Type B pancreatic cell (in vitro differentiated cells): Measurements from ENCODE around the gene MERTK. TPM values are rescaled to one million over a fixed set of nuclear protein-coding genes. Genes with fewer than 3 reads are reported as not detected.

Experiments
- DNase-seq: peaks from one replicate; pipeline ENCODE4 v3.0.0; 2021; ENCODE audit warnings: mixed read lengths; ENCODE audit not compliant: unreplicated experiment; ENCODE audit errors: extremely low spot score
- H3K27ac Mint-ChIP-seq: 2 replicates; pipeline ENCODE4 v1.8.0; 2021; ENCODE audit warnings: mild to moderate bottlenecking, mixed read lengths
- H3K27me3 Mint-ChIP-seq: 2 replicates; pipeline ENCODE4 v1.8.0; 2021; ENCODE audit warnings: mixed read lengths
- H3K36me3 Mint-ChIP-seq: 2 replicates; pipeline ENCODE4 v1.8.0; 2021; ENCODE audit warnings: mixed read lengths
- H3K4me1 Mint-ChIP-seq: one replicate; pipeline ENCODE4 v1.8.0; 2021; ENCODE audit warnings: mixed read lengths; ENCODE audit not compliant: unreplicated experiment
- H3K4me3 Mint-ChIP-seq: 2 replicates; pipeline ENCODE4 v1.8.0; 2021; ENCODE audit warnings: mild to moderate bottlenecking, mixed read lengths
- H3K9me3 Mint-ChIP-seq: 2 replicates; pipeline ENCODE4 v1.8.0; 2021; ENCODE audit warnings: mixed read lengths
- total RNA-seq: library from RNA; stranded (reverse); gene quantifications from 2 replicates; pipeline ENCODE4 v1.2.1, GENCODE V29; 2021; ENCODE audit warnings: low replicate concordance
- TF ChIP-seq, protein P1 (sequence below): fragments of 200-600 bp; sonication (generic); conservative IDR thresholded peaks from 2 replicates; pipeline ENCODE4 v1.5.0; 2021; ENCODE audit warnings: antibody characterized with exemption, mild to moderate bottlenecking

MERTK gene
- total RNA-seq, 1 donor from 2014 or later = 25.7 TPM

DNA sequence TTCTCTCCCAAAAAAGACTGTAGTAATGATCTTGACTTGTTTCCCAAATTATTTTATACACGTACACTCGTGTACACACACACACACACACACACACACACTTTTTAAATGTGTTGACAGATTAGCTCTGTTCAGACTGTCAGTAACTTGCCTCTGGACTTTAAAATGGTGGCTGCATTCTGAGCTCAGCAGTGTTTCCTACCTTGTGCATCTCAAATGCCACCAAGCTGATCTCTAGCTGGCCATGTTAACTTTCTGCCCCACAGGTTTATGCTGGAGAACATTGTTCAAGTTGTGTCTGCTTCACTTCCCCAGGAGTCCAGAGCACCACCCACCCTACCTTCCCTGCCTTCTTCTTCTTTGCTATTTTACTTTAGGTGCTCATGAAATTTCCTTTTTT, 83.3 kb downstream of the MERTK start:
- Mint-ChIP-seq H3K4me3 (no peak overlapping the region), H3K4me1 (peaks cover 47% of the 10 kb centered on the region), H3K27me3 (no peaks in the 10 kb centered on the region), H3K36me3 (peaks cover 75% of the 10 kb centered on the region), H3K9me3 (peaks cover 9% of the 10 kb centered on the region), H3K27ac (peak overlapping the region; percentile 71)
- DNase-seq = no peak
- TF ChIP-seq, protein P1, sequence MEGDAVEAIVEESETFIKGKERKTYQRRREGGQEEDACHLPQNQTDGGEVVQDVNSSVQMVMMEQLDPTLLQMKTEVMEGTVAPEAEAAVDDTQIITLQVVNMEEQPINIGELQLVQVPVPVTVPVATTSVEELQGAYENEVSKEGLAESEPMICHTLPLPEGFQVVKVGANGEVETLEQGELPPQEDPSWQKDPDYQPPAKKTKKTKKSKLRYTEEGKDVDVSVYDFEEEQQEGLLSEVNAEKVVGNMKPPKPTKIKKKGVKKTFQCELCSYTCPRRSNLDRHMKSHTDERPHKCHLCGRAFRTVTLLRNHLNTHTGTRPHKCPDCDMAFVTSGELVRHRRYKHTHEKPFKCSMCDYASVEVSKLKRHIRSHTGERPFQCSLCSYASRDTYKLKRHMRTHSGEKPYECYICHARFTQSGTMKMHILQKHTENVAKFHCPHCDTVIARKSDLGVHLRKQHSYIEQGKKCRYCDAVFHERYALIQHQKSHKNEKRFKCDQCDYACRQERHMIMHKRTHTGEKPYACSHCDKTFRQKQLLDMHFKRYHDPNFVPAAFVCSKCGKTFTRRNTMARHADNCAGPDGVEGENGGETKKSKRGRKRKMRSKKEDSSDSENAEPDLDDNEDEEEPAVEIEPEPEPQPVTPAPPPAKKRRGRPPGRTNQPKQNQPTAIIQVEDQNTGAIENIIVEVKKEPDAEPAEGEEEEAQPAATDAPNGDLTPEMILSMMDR = no peak

DNA sequence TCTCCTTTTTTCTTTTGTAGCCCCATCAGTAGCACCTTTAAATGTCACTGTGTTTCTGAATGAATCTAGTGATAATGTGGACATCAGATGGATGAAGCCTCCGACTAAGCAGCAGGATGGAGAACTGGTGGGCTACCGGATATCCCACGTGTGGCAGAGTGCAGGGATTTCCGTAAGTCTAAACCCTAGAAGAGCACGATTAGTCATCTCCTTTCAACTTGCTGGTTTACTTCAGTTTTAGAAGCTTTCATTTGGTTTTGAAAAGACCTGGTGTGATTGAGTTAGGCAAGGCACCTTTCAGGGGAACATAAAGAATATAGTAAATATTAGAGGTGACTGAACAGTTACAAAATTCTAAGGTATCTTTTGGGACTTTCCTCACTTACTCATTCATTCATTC, 84.4 kb downstream of the MERTK start:
- Mint-ChIP-seq H3K9me3 (peaks cover 5% of the 10 kb centered on the region), H3K27me3 (no peaks in the 10 kb centered on the region), H3K27ac (peak overlapping the region; percentile 45), H3K4me1 (peaks cover 55% of the 10 kb centered on the region), H3K4me3 (peak overlapping the region; percentile 23), H3K36me3 (peaks cover 68% of the 10 kb centered on the region)
- TF ChIP-seq, protein P1 = no peak
- no peak for DNase-seq

DNA sequence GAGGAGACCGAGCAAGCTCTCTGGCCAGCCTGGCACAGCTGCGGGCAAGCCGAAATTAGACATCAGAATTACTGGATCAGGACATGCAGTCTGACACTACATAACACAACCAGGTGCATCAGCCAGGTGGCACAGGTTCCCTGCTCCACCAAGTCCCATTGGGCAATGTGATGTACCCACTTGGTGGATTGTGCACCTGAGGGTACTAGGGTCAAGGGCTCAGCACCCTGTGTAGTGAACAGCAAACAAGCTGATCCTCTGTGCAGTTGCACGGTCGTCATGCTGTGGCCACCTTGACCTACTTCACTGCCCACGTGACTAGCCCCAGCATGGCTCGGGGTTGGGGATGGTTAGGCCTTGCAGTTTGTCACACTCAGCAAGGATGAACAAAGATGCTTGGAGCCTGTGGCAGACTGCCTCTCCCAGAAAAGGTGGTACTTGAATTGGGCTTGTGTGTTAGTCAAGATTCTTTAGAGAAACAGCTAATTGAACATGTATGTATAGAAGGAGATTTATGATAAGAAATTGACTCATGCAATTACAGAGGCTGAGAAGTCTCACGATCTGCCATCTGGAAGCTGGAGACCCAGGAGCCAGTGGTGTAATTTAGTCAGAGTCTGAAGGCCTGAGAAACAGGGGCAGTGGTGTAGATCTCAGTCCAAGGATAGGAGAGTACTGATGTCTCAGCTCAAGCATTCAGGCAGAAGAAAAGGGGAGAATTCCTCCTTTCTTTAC, 85.2 kb downstream of the MERTK start:
- H3K27me3 Mint-ChIP-seq = no peaks in the 10 kb centered on the region
- H3K4me1 Mint-ChIP-seq = peaks cover 52% of the 10 kb centered on the region
- peak overlapping the region; percentile 66 for H3K4me3 Mint-ChIP-seq
- peaks cover 5% of the 10 kb centered on the region for H3K9me3 Mint-ChIP-seq
- peak overlapping the region; percentile 92 for H3K27ac Mint-ChIP-seq
- TF ChIP-seq, protein P1 = no peak
- H3K36me3 Mint-ChIP-seq = peaks cover 66% of the 10 kb centered on the region
- DNase-seq = no peak

DNA sequence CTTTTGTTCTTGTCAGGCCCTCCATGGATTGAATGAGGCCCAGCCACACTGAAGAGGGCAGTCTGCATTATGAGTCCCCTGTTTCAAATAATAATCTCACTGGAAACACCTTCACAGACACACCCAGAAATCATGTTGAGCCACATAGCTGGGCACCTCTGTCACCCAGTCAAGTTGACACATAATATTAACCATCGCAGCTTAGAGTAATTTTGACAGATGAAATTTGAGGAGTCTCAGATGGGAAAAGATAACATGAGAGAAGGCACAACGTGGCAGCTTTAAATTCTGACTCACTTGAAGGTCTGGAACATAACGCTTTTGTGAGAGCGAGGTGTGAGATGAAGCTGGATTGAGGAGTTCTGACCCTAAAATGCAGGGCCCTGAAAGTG, 85.8 kb downstream of the MERTK start:
- peak overlapping the region; percentile 92 for H3K27ac Mint-ChIP-seq
- no peaks in the 10 kb centered on the region for H3K27me3 Mint-ChIP-seq
- TF ChIP-seq, protein P1 = no peak
- H3K4me1 Mint-ChIP-seq = peaks cover 46% of the 10 kb centered on the region
- peak overlapping the region; percentile 66 for H3K4me3 Mint-ChIP-seq
- no peak for DNase-seq
- H3K36me3 Mint-ChIP-seq = peaks cover 65% of the 10 kb centered on the region
- peaks cover 5% of the 10 kb centered on the region for H3K9me3 Mint-ChIP-seq

DNA sequence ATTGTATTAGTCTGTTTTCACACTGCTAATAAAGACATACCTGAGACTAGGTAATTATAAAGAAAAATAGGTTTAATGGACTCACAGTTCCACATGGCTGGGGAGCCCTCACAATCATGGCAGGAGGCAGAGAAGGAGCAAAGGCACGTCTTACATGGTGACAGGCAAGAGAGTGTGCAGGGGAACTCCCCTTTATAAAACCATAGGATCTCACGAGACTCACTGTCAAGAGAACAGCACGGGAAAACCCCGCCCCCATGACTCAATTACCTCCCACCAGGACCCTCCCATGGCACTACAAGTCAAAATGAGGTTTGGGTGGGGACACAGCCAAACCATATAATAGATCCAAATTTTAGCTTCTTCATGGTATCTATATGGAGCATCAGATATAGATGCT, 87.1 kb downstream of the MERTK start:
- no peak overlapping the region for H3K4me3 Mint-ChIP-seq
- H3K9me3 Mint-ChIP-seq = peaks cover 5% of the 10 kb centered on the region
- peaks cover 39% of the 10 kb centered on the region for H3K4me1 Mint-ChIP-seq
- TF ChIP-seq, protein P1 = no peak
- peak overlapping the region; percentile 92 for H3K27ac Mint-ChIP-seq
- DNase-seq = no peak
- no peaks in the 10 kb centered on the region for H3K27me3 Mint-ChIP-seq
- peaks cover 64% of the 10 kb centered on the region for H3K36me3 Mint-ChIP-seq
